Pancreas (tissue), 10 donors: ENCODE results near the gene SLC37A2. TPM values are rescaled to one million over a fixed set of nuclear protein-coding genes. Genes with fewer than 3 reads are reported as not detected.

Experiments used
- ATAC-seq, 4 donors: fragments of 200-7000 bp; cut with Tn5 transposase; one replicate each; pipeline versions ENCODE4 v1.8.0 to v1.9.1; 2020; ENCODE audit warnings: mild to moderate bottlenecking in 4 of 4, moderate library complexity in 4 of 4
- DNase-seq, 6 donors: peaks; one replicate each; pipeline ENCODE4 v3.0.0-alpha.2; 2020
- FAIRE-seq: peaks from 2 replicates; lab custom pipeline; 2012; peaks lifted over from hg19 to GRCh38; lab: Jason Lieb, UNC
- H3K27ac ChIP-seq, 4 donors: fragments of 200-600 bp; sonication (generic); 1 replicate in 3 of 4; 2 replicates in 1 of 4; pipeline versions ENCODE4 v1.5.0 to v1.8.0; 2020
- H3K27me3 ChIP-seq, 4 donors: fragments of 200-600 bp; one replicate each; pipeline ENCODE4 v1.8.0; 2021
- H3K36me3 ChIP-seq, 3 donors: fragments of 200-600 bp; sonication (generic) in 1 of 3; one replicate each; pipeline versions ENCODE4 v1.5.0 to v1.8.0; 2020 to 2021
- H3K4me1 ChIP-seq, 3 donors: fragments of 200-600 bp; one replicate each; pipeline ENCODE4 v1.8.0; 2021
- H3K4me3 ChIP-seq, 4 donors: fragments of 200-600 bp; sonication (generic) in 2 of 4; one replicate each; pipeline versions ENCODE4 v1.5.0 to v1.8.0; 2020 to 2021
- H3K9me3 ChIP-seq, 4 donors: fragments of 200-600 bp; one replicate each; pipeline ENCODE4 v1.8.0; 2021
- CTCF ChIP-seq, 4 donors: fragments of 200-600 bp; sonication (generic) in 3 of 4; IDR thresholded peaks; one replicate each; pipeline versions ENCODE4 v1.5.0 to v1.8.0; 2021; ENCODE audit warnings: antibody characterized with exemption in 4 of 4
- WGBS, 2 donors: extraction: QIAGEN DNeasy Blood & Tissue Kit; methylation state at CpG; one replicate each; pipeline ENCODE4 v1.1.7; 2013; 5-methylcytosine and 5-hydroxymethylcytosine counted together
- intact Hi-C, 3 donors: fragments of 100-400 bp; cut with DNase I; formaldehyde crosslinking; loops; one replicate each; pipeline versions ENCODE4 v1.11.1 to v1.14.2; 2022
- polyA plus RNA-seq, 2 donors: library from polyadenylated mRNA; stranded (reverse); fragments of 200-250 nt; gene quantifications; one replicate each; pipeline ENCODE4 v1.2.3, GENCODE V29; 2013
- total RNA-seq, 6 donors: library from RNA; stranded (reverse); fragmentation: NEBNext Ultra II Directional in 4 of 6; extraction: Animal tissue kit (Norgen Biotek cat#: 25700) in 4 of 6; gene quantifications; one replicate each; pipeline versions ENCODE4 v1.2.1 to v1.2.4, GENCODE V29; 2021 to 2023
- donor health status: healthy with polysubstance abuse.
- donor health status: DM: no; HTN: no; CAD: no; lungs with moderate emphysema.
- donor health status: DM: no; HTN: no; CAD: no.
- donor health status: control.
- donor health status: control.
- donor health status: Bipolar disorder and iron deficiency.
- donor health status: DM: yes; HTN: yes; CAD: no.
- donor health status: DM: no; HTN: no; CAD: no.
- donor health status: DM: no; HTN: no; CAD: no.
- donor health status: DM: yes; HTN: yes; CAD: no.

SLC37A2 gene
- total and polyA plus RNA-seq, 8 donors, result 0.32 to 7.3 (median 0.67) TPM

- intact Hi-C loops, result loop anchor here in 1 of 3 donors (10.0 kb wide), 1 partner anchor 275 kb away; no protein-coding TSS in a partner anchor
- no peaks in the 10 kb centered on the region for H3K9me3 ChIP-seq
- TF ChIP-seq CTCF (IDR thresholded peaks at IDR 0.05), result no peak
- FAIRE-seq (no peak), ATAC-seq (peak in 1 of 4 donors; percentile 61), DNase-seq (no peak)
- no peaks in the 10 kb centered on the region for H3K36me3 ChIP-seq
- 74 to 79% methylated on average over 18 of the region's 18 CpGs for WGBS, 2 donors
- H3K4me3 ChIP-seq, result no peak overlapping the region
- no peaks in the 10 kb centered on the region for H3K27me3 ChIP-seq
- no peak overlapping the region for H3K27ac ChIP-seq
- H3K4me1 ChIP-seq, result no peaks in the 10 kb centered on the region
These were observed 16.2 kb downstream of the SLC37A2 start for GRCh38 chr11:125079151-125079877.

DNA sequence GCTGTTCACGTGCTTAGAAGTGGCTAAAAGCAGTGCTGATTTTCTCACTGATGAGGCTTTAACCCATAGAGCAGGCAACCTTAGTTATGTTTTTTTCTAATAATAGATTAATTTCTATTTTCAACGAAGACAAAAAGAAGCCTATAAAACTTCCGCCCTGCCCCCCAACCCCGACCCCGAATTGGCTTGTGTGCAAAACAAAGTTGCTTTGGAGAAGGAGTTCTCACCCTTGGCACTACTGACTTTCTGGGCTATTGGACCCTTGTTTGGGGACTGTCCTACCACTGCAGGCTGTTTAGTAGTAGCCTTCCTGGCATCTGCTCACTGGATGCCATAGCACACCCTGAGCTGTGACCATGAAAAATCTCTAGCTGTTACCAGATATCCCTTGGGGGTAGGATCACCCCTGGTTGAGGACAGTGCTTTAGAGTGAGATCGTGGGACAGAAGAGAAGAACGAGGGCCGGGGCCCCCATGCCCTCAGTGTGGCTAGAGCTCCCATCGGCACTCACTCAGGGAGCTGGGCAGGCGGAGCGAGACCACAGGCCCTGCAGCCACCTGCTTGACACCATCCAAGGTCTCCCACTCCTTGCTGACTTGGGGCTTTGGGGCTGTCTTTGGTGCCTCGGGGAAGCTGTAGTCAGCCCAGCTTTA lies 16.9 kb downstream of the SLC37A2 start:
- no peaks in the 10 kb centered on the region for H3K36me3 ChIP-seq
- H3K27me3 ChIP-seq, result no peaks in the 10 kb centered on the region
- no peak for ATAC-seq
- FAIRE-seq, result no peak
- no peak overlapping the region for H3K27ac ChIP-seq
- no peaks in the 10 kb centered on the region for H3K9me3 ChIP-seq
- intact Hi-C loops, result loop anchor here in 1 of 3 donors (10.0 kb wide), 1 partner anchor 275 kb away; no protein-coding TSS in a partner anchor
- no peak for DNase-seq
- no peaks in the 10 kb centered on the region for H3K4me1 ChIP-seq
- no peak for TF ChIP-seq CTCF (IDR thresholded peaks at IDR 0.05)
- WGBS, 2 donors, result 72 to 76% methylated on average over 12 of the region's 12 CpGs
- no peak overlapping the region for H3K4me3 ChIP-seq

DNA sequence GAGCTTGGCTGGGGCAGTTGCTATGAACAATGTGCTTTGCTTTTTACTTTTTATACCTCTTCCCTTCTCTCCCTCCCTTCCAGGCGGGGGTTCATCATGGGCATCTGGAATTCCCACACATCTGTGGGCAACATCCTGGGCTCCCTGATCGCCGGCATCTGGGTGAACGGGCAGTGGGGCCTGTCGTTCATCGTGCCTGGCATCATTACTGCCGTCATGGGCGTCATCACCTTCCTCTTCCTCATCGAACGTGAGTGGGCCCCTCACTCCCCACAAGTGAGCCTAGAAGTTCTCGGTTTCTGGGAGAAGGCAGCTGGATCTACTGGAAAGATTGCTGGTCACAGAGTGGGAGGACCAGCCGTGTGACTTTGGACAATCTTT lies 17.4 kb downstream of the SLC37A2 start:
- H3K4me1 ChIP-seq, result no peaks in the 10 kb centered on the region
- FAIRE-seq, result no peak
- intact Hi-C loops, result no loop called here
- ATAC-seq, result no peak
- no peak for TF ChIP-seq CTCF (IDR thresholded peaks at IDR 0.05)
- no peaks in the 10 kb centered on the region for H3K9me3 ChIP-seq
- no peak overlapping the region for H3K27ac ChIP-seq
- H3K4me3 ChIP-seq, result no peak overlapping the region
- WGBS, 2 donors, result 74 to 85% methylated on average over 12 of the region's 12 CpGs
- DNase-seq, result no peak
- H3K36me3 ChIP-seq, result no peaks in the 10 kb centered on the region
- no peaks in the 10 kb centered on the region for H3K27me3 ChIP-seq

DNA sequence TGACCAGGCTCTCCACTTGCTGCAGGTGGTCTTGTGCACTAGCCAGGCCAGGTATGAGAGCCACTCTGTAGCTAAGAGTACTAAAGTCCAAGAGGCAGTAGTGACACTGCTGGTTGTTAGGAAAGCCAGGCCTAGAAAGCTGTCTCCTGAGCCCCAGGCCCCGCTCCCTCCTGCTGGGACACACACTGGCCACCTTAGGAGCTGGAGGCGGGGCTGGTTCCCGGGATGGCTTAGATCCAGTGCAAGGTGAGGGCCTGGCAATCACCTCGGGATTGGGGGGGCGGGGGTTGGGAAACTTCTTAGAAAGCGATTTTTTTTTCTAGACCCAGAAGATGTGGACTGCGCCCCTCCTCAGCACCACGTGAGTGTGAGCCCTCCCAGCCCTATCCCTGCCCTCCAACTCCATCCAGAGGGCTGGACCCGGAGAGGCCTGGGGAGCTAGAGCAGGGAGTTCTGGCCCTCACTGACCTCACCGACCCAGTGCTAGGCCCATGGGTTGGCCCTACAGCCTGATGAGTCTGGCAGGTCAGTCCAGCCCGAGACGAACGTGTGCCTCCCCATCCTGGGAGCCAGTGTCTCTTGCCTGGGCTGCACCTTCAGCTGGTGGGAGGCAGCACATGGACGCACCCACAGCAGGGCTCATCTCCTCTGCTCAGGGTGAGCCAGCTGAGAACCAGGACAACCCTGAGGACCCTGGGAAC lies 18.1 kb downstream of the SLC37A2 start:
- no peak overlapping the region for H3K4me3 ChIP-seq
- H3K36me3 ChIP-seq, result no peaks in the 10 kb centered on the region
- DNase-seq (no peak), ATAC-seq (no peak), FAIRE-seq (no peak)
- no peak for TF ChIP-seq CTCF (IDR thresholded peaks at IDR 0.05)
- no peaks in the 10 kb centered on the region for H3K9me3 ChIP-seq
- intact Hi-C loops, result no loop called here
- H3K27me3 ChIP-seq, result no peaks in the 10 kb centered on the region
- 67 to 69% methylated on average over 14 of the region's 14 CpGs for WGBS, 2 donors
- H3K4me1 ChIP-seq, result no peaks in the 10 kb centered on the region
- H3K27ac ChIP-seq, result no peak overlapping the region
